Uterus (tissue), 4 donors: ENCODE data around the gene STK39. TPM values are rescaled to one million over a fixed set of nuclear protein-coding genes. Genes with fewer than 3 reads are reported as not detected.

Source experiments
- DNase-seq, 2 donors: peaks; one replicate each; pipeline ENCODE4 v3.0.0-alpha.2; 2019 to 2020
- H3K27ac ChIP-seq, 2 donors: fragments of 200-600 bp; sonication (generic); 1 replicate in 1 of 2; 2 replicates in 1 of 2; pipeline ENCODE4 v1.5.1; 2016 to 2018
- H3K27me3 ChIP-seq, 2 donors: fragments of 200-600 bp; sonication (generic); one replicate each; pipeline ENCODE4 v1.5.1; 2018 to 2019; ENCODE audit warnings: control low read depth in 1 of 2
- H3K36me3 ChIP-seq, 2 donors: fragments of 200-600 bp; sonication (generic); one replicate each; pipeline ENCODE4 v1.5.1; 2019; ENCODE audit warnings: control low read depth in 1 of 2
- H3K4me1 ChIP-seq, 2 donors: fragments of 200-600 bp; sonication (generic); one replicate each; pipeline ENCODE4 v1.5.1; 2018 to 2019; ENCODE audit warnings: control low read depth in 1 of 2
- H3K4me3 ChIP-seq, 2 donors: fragments of 200-600 bp; sonication (generic); 1 replicate in 1 of 2; 2 replicates in 1 of 2; pipeline ENCODE4 v1.5.1; 2018 to 2019; ENCODE audit warnings: mild to moderate bottlenecking in 1 of 2
- H3K9me3 ChIP-seq, 2 donors: fragments of 200-600 bp; sonication (generic); one replicate each; pipeline ENCODE4 v1.5.1; 2019; ENCODE audit warnings: control low read depth in 1 of 2
- POLR2A ChIP-seq, 2 donors: fragments of 450-650 bp; IDR thresholded peaks; one replicate each; pipeline ENCODE4 v1.6.1; 2016; ENCODE audit warnings: antibody characterized with exemption in 2 of 2, mild to moderate bottlenecking in 1 of 2, moderate library complexity in 1 of 2
- intact Hi-C: fragments of 100-400 bp; cut with DNase I; formaldehyde crosslinking; loops from one replicate; pipeline ENCODE4 v1.15.1; 2023; ENCODE audit warnings: low total_unique reads
- total RNA-seq, 4 donors: library from RNA; depleted of rRNA in 3 of 4; stranded (reverse); fragments of >200 nt in 3 of 4; gene quantifications; one replicate each; pipeline versions ENCODE4 v1.1.0 to v1.2.4, GENCODE V29; 2014 to 2023
- TF ChIP-seq, protein P1 (sequence below), 4 experiments: fragments of 200-600 bp in 2 of 4; fragments of 450-650 bp in 2 of 4; sonication (generic) in 2 of 4; IDR thresholded peaks; one replicate each; pipeline ENCODE4 v1.5.1; 2016 to 2019; ENCODE audit warnings: antibody characterized with exemption in 4 of 4, mild to moderate bottlenecking in 2 of 4, moderate library complexity in 1 of 4
- donor health status: DM: yes; HTN: yes; CAD: no.

Gene STK39
- total RNA-seq, 4 donors from 2014 or later, result 5.0 to 23.6 (median 9.8) TPM

DNA sequence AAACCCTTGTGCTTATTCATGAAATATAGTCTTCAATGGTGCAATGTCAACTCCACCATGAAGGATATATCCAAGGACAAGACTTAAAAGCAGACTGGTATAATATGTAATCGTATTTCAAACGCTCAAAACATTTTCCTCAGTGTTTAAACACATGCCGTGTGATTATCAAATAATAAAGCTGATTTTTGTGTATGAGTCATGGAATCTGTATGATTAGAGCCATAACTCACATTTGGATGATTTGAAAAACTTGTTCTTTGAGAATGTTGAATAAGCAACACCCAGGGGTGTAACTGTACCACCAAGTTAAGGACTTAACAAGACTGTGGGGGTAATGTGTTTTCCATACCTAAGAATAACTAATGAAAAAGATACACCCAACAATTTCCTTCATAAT is 215.3 kb downstream of the STK39 start:
- TF ChIP-seq, protein P1, sequence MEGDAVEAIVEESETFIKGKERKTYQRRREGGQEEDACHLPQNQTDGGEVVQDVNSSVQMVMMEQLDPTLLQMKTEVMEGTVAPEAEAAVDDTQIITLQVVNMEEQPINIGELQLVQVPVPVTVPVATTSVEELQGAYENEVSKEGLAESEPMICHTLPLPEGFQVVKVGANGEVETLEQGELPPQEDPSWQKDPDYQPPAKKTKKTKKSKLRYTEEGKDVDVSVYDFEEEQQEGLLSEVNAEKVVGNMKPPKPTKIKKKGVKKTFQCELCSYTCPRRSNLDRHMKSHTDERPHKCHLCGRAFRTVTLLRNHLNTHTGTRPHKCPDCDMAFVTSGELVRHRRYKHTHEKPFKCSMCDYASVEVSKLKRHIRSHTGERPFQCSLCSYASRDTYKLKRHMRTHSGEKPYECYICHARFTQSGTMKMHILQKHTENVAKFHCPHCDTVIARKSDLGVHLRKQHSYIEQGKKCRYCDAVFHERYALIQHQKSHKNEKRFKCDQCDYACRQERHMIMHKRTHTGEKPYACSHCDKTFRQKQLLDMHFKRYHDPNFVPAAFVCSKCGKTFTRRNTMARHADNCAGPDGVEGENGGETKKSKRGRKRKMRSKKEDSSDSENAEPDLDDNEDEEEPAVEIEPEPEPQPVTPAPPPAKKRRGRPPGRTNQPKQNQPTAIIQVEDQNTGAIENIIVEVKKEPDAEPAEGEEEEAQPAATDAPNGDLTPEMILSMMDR (IDR thresholded peaks at IDR 0.05), result no peak
- no peak for TF ChIP-seq POLR2A (IDR thresholded peaks at IDR 0.05)
- Histone ChIP-seq H3K4me1 (no peaks in the 10 kb centered on the region), H3K27me3 (no peaks in the 10 kb centered on the region), H3K27ac (no peak overlapping the region), H3K36me3 (no peaks in the 10 kb centered on the region), H3K4me3 (no peak overlapping the region), H3K9me3 (no peaks in the 10 kb centered on the region)
- no peak for DNase-seq
- intact Hi-C loops, result no loop called here

DNA sequence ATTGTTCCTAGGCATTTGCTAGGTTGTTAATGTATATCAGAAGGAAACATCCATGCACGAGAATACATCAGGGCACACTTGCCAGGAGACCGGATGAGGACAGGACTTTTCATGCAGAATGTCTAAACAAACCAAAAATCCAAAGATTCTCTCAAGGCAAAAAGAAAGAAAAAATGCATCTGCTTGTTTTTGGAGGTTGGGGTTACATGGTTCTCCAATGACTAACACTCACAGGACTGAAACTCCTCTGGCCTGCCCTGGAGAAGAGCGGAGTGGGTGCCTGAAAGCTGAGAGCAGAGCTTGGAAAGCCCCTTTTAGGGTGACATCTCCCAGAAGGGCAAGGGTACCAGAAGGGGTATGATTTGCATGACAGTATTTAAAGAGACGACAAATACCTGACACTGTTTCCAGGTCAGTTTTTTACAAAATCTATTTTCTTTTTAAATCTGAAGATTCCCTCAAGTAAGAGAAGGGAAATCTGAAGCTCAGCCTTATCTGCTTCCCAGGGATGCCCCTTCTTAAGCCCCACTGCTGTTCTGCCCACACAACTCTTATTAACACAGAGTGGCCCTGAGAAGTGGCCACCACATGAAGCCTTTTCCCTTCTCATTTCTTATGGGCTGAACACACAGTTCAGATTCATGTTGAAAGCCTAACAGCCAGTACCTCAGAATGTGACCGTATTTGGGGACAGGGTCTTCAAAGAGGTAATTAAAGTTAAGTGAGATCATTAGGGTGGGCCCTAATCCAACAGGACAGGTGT is 216.4 kb downstream of the STK39 start:
- intact Hi-C loops, result no loop called here
- no peak for DNase-seq
- Histone ChIP-seq H3K27me3 (no peaks in the 10 kb centered on the region), H3K36me3 (no peaks in the 10 kb centered on the region), H3K4me1 (no peaks in the 10 kb centered on the region), H3K4me3 (no peak overlapping the region), H3K9me3 (no peaks in the 10 kb centered on the region), H3K27ac (no peak overlapping the region)
- TF ChIP-seq POLR2A (IDR thresholded peaks at IDR 0.05), result no peak
- TF ChIP-seq, protein P1 (IDR thresholded peaks at IDR 0.05), result no peak

DNA sequence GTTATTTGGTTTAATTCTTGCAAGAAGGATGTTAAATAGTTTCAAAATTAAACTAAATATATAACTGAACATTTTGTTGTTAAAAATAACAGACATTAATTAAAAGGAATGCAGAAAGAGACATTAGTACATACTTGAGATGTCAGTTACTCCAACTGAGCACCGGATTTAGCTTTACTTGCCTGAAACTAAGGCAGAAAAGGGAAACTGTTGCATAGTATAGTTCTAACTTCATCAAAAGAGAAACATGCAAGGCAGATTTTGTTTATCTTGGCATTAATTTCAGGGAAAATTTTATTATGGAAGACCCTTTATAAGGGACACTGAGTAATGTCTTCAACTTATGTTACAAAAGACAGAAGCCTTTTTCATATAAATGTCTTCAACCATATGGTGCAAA is 218.3 kb downstream of the STK39 start:
- TF ChIP-seq POLR2A (IDR thresholded peaks at IDR 0.05), result no peak
- TF ChIP-seq, protein P1 (IDR thresholded peaks at IDR 0.05), result no peak
- H3K27me3 ChIP-seq, result no peaks in the 10 kb centered on the region
- H3K4me1 ChIP-seq, result no peaks in the 10 kb centered on the region
- no peak overlapping the region for H3K27ac ChIP-seq
- no peaks in the 10 kb centered on the region for H3K36me3 ChIP-seq
- H3K9me3 ChIP-seq, result no peaks in the 10 kb centered on the region
- DNase-seq, result no peak
- no peak overlapping the region for H3K4me3 ChIP-seq
- intact Hi-C loops, result no loop called here

DNA sequence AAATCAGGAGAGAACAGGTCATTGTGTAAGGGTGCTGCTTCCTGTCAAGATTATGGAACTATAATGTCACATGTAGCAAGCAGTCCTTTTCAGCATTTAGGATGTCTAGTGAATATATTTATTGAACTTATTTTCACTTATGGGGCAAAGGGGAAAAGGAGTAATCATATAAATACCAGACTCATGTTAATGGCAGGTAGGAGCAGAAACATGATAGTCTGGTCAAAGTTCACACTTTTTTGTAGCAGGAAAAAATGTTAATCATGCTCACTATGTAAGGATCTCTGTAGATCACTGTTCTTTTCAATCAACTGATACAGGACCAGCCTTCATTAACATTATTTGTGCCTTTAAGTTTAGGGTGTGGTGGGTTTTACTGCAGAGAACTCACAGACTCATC is 219.0 kb downstream of the STK39 start:
- no peak for TF ChIP-seq POLR2A (IDR thresholded peaks at IDR 0.05)
- TF ChIP-seq, protein P1 (IDR thresholded peaks at IDR 0.05), result no peak
- H3K4me3 ChIP-seq, result no peak overlapping the region
- no peak overlapping the region for H3K27ac ChIP-seq
- DNase-seq, result no peak
- no peaks in the 10 kb centered on the region for H3K9me3 ChIP-seq
- H3K36me3 ChIP-seq, result no peaks in the 10 kb centered on the region
- intact Hi-C loops, result no loop called here
- H3K27me3 ChIP-seq, result no peaks in the 10 kb centered on the region
- H3K4me1 ChIP-seq, result no peaks in the 10 kb centered on the region

DNA sequence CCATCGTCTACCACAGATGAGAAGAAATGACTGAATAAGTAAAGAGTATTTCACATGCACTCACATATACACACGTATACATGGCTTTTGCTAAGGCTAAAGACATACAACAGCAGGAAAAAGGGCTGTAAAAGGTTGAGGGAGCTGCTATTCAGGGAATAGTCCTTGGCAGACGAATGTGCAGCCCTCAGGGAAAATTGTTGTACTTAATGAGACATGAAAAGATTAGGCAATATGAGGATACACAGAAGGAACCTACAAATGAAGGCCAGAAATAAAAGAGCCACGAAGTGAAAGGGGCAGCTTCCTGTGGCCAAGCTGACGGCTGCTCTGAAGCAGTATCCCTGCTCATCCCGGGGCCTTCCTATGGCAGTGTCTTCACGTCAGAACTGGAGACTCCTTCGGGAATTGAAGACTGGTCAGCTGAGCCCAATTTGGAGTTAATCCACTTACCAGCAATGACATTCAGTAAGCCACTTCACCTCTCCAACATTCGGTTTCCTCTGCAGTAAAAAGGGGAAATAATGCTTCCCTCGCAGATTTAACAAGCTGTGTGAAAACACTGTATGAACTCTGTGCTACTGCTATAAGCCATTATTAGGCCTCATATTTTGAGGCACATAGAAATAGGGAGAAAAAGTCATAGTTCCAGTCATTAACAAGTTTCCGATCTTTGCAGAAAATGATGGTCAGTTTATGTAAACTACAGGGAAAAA is 221.8 kb downstream of the STK39 start:
- TF ChIP-seq, protein P1 (IDR thresholded peaks at IDR 0.05), result no peak
- no peak for TF ChIP-seq POLR2A (IDR thresholded peaks at IDR 0.05)
- Histone ChIP-seq H3K27me3 (no peaks in the 10 kb centered on the region), H3K4me1 (no peaks in the 10 kb centered on the region), H3K4me3 (no peak overlapping the region), H3K9me3 (no peaks in the 10 kb centered on the region), H3K36me3 (no peaks in the 10 kb centered on the region), H3K27ac (no peak overlapping the region)
- intact Hi-C loops, result no loop called here
- no peak for DNase-seq
